ENCODE measurements around the gene SLC9A8.

DNA sequence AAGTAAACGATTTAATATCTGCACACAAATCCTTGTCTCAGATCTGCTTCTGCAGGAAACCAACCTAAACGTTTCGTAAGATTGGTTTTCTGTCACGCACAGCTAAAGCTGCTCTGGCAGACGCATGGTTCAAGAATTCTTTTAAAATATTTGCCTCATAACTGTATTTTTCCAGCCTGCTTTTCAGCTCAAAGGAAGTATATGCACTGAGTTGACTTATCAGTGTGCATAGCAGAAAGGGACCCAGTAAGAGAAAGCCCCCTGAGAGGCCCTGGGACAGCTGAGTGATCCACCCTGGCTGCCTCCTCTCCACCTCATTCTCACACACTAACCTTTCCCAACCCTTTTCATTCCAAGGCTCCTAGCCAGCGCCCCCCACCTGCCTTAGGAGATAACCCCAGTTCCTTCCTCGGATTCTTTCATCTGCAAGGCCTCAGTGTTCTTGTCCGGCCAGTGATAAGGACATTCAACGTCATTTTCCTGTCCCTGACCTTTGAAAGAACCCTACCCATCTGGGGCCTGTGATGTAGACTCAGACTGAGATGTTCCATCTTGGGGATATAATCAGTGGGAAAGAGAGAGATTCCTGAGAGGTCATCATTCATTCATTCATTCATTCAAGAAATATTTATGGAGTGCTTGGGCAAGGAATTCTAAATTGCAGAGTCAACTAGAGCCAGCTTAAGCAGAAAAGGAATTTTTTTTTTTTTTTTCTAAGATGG, 22.4 kb upstream of the SLC9A8 start:
- TF ChIP-seq, protein P1, sequence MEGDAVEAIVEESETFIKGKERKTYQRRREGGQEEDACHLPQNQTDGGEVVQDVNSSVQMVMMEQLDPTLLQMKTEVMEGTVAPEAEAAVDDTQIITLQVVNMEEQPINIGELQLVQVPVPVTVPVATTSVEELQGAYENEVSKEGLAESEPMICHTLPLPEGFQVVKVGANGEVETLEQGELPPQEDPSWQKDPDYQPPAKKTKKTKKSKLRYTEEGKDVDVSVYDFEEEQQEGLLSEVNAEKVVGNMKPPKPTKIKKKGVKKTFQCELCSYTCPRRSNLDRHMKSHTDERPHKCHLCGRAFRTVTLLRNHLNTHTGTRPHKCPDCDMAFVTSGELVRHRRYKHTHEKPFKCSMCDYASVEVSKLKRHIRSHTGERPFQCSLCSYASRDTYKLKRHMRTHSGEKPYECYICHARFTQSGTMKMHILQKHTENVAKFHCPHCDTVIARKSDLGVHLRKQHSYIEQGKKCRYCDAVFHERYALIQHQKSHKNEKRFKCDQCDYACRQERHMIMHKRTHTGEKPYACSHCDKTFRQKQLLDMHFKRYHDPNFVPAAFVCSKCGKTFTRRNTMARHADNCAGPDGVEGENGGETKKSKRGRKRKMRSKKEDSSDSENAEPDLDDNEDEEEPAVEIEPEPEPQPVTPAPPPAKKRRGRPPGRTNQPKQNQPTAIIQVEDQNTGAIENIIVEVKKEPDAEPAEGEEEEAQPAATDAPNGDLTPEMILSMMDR (IDR thresholded peaks at IDR 0.05; ENCODE audit: borderline replicate concordance, extremely low read depth, low read length, poor library complexity, severe bottlenecking) = no peak
- no peak for TF ChIP-seq EZH2 (IDR thresholded peaks at IDR 0.05; ENCODE audit: borderline replicate concordance, low read depth, low read length, severe bottlenecking)
